HCT116 (cell line): ENCODE data around the gene CALHM2. TPM values are rescaled to one million over a fixed set of nuclear protein-coding genes. Genes with fewer than 3 reads are reported as not detected.

Experiments used
- ATAC-seq: fragments of 200-7000 bp; cut with Tn5 transposase; 2 replicates; pipeline ENCODE4 v1.9.1; 2020; ENCODE audit warnings: mild to moderate bottlenecking, moderate library complexity
- BruUV-seq: library from RNA; stranded (reverse); fragments of 400-500 nt; replicated peaks from 2 replicates; lab custom pipeline; 2021; lab: Mats Ljungman, UMichigan
- CTCF ChIA-PET: fragments of 300-600 bp; sonication (Branson Sonifier 250); formaldehyde crosslinking; loops from one replicate; lab custom pipeline; 2021; ENCODE audit warnings: antibody characterized with exemption; lab: Charles Lee
- POLR2A ChIA-PET: fragments of 300-600, 350-600 bp; sonication (Branson Sonifier 250); formaldehyde crosslinking; loops from one replicate; lab custom pipeline; 2021; ENCODE audit warnings: antibody characterized with exemption; lab: Charles Lee
- RAD21 ChIA-PET, 2 experiments: fragments of 300-600 bp; sonication (Branson Sonifier 250); formaldehyde crosslinking; loops; one replicate each; lab custom pipeline; 2023; ENCODE audit warnings: low total read pairs in 2 of 2; ENCODE audit not compliant: uncharacterized antibody in 2 of 2, unreplicated experiment in 2 of 2, low non-redundant PET in 1 of 2; lab: Charles Lee
- DNase-seq: peaks from one replicate; pipeline ENCODE4 v3.0.0-alpha.2; 2010; ENCODE audit warnings: low read depth, low spot score
- H2AFZ ChIP-seq: fragments of 200-600 bp; shearing (Covaris generic), sonication (generic); 2 replicates; pipeline ENCODE4 v1.6.1; 2017; ENCODE audit warnings: low read depth, mixed run types, mixed read lengths, antibody characterized with exemption, low read length; ENCODE audit not compliant: poor library complexity, severe bottlenecking
- H3K27ac ChIP-seq: 2 replicates; pipeline ENCODE4 v1.5.1; 2012; ENCODE audit warnings: low read depth, low read length
- H3K27me3 ChIP-seq: fragments of 200-600 bp; sonication (generic); 2 replicates; pipeline ENCODE4 v1.6.1; 2016; ENCODE audit warnings: mixed run types, low read length, mixed read lengths; ENCODE audit not compliant: insufficient read depth
- H3K36me3 ChIP-seq, 2 experiments: fragments of 200-500 bp in 1 of 2; fragments of 200-600 bp in 1 of 2; sonication (Bioruptor generic) in 1 of 2; sonication (generic) in 1 of 2; 2 replicates each; pipeline versions ENCODE4 v1.5.1 to v1.6.1; 2014 to 2016; ENCODE audit warnings: low read length in 2 of 2, inconsistent platforms in 1 of 2, mixed read lengths in 1 of 2, mixed run types in 1 of 2; ENCODE audit not compliant: insufficient read depth in 2 of 2, control insufficient read depth in 1 of 2
- H3K4me1 ChIP-seq, 2 experiments: fragments of 200-600 bp in 1 of 2; sonication (generic) in 1 of 2; 2 replicates each; pipeline versions ENCODE4 v1.5.1 to v1.6.1; 2012 to 2017; ENCODE audit warnings: low read length in 2 of 2, inconsistent platforms in 1 of 2, mild to moderate bottlenecking in 1 of 2, mixed read lengths in 1 of 2, mixed run types in 1 of 2, moderate library complexity in 1 of 2; ENCODE audit not compliant: insufficient read depth in 2 of 2, control insufficient read depth in 1 of 2
- H3K4me2 ChIP-seq: fragments of 200-600 bp; sonication (generic); 2 replicates; pipeline ENCODE4 v1.6.1; 2017; ENCODE audit warnings: mixed run types, low read length, mixed read lengths
- H3K4me3 ChIP-seq, 2 experiments: fragments of 200-600 bp in 1 of 2; sonication (generic) in 1 of 2; replicated peaks in 1 of 2; 2 replicates each; pipeline ENCODE4 v1.5.1; 2011 to 2016; ENCODE audit warnings: low read length in 2 of 2, control low read depth in 1 of 2, low read depth in 1 of 2, mild to moderate bottlenecking in 1 of 2, mixed read lengths in 1 of 2, mixed run types in 1 of 2
- H3K79me2 ChIP-seq: fragments of 200-600 bp; sonication (generic); 2 replicates; pipeline ENCODE4 v1.6.1; 2017; ENCODE audit warnings: mild to moderate bottlenecking, mixed run types, low read length, moderate library complexity, mixed read lengths; ENCODE audit not compliant: insufficient read depth
- H3K9ac ChIP-seq: fragments of 200-600 bp; sonication (generic); 2 replicates; pipeline ENCODE4 v1.6.1; 2016; ENCODE audit warnings: low read length, mixed read lengths
- H3K9me2 ChIP-seq: fragments of 200-600 bp; sonication (generic), shearing (Covaris generic); 2 replicates; pipeline ENCODE4 v1.6.1; 2017; ENCODE audit warnings: mixed run types, mild to moderate bottlenecking, moderate library complexity; ENCODE audit not compliant: insufficient read depth
- H3K9me3 ChIP-seq, 2 experiments: fragments of 200-500 bp in 1 of 2; fragments of 200-600 bp in 1 of 2; sonication (Bioruptor generic) in 1 of 2; sonication (generic) in 1 of 2; 2 replicates each; pipeline ENCODE4 v1.6.1; 2014 to 2017; ENCODE audit warnings: low read length in 2 of 2, mixed read lengths in 2 of 2, inconsistent platforms in 1 of 2, low read depth in 1 of 2, mild to moderate bottlenecking in 1 of 2, mixed run types in 1 of 2, moderate library complexity in 1 of 2; ENCODE audit not compliant: control insufficient read depth in 1 of 2, insufficient read depth in 1 of 2
- H4K20me1 ChIP-seq: fragments of 200-600 bp; sonication (generic), shearing (Covaris generic); 2 replicates; pipeline ENCODE4 v1.6.1; 2017; ENCODE audit warnings: mixed run types, mild to moderate bottlenecking, moderate library complexity; ENCODE audit not compliant: insufficient read depth
- FOSL1 ChIP-seq: IDR thresholded peaks from 2 replicates; pipeline ENCODE4 v1.6.1; 2012; ENCODE audit warnings: low read depth
- JUND ChIP-seq: IDR thresholded peaks from 2 replicates; pipeline ENCODE4 v1.6.1; 2012
- SP1 ChIP-seq: IDR thresholded peaks from 2 replicates; pipeline ENCODE4 v1.6.1; 2012; ENCODE audit warnings: low read depth
- TCF7L2 ChIP-seq: IDR thresholded peaks from 2 replicates; pipeline ENCODE4 v1.7.0; 2011; ENCODE audit warnings: borderline replicate concordance, inconsistent platforms; ENCODE audit not compliant: insufficient read depth, insufficient read length; ENCODE audit errors: extremely low read depth
- ZFX ChIP-seq: fragments of 450-650 bp; IDR thresholded peaks from 2 replicates; pipeline ENCODE4 v1.6.1; 2017
- intact Hi-C: fragments of 100-400 bp; cut with micrococcal nuclease; formaldehyde crosslinking; loops from 2 replicates; pipeline ENCODE4 v1.10.0; 2022
- total RNA-seq: library from RNA; stranded (reverse); gene quantifications from one replicate; pipeline ENCODE4 v1.2.1, GENCODE V29; 2021; ENCODE audit not compliant: unreplicated experiment

The CALHM2 gene
- total RNA-seq, 1 experiment from 2014 or later, result 46.1 TPM

GRCh38 chr10:103415581-103415980 is 36.6 kb downstream of the CALHM2 start:
- intact Hi-C loops, result no loop called here

GRCh38 chr10:103413564-103413963 is 38.6 kb downstream of the CALHM2 start:
- no peaks in the 10 kb centered on the region for H3K4me1 ChIP-seq
- no peak overlapping the region for H3K9ac ChIP-seq
- H4K20me1 ChIP-seq, result peaks cover 12% of the 10 kb centered on the region; the same call in 1 of the 2 replicates
- H3K27me3 ChIP-seq, result no peaks in the 10 kb centered on the region
- H3K9me2 ChIP-seq, result no peaks in the 10 kb centered on the region
- POLR2A ChIA-PET, result no interaction called here
- intact Hi-C loops, result no loop called here
- no peaks in the 10 kb centered on the region for H3K9me3 ChIP-seq
- H3K36me3 ChIP-seq, result peaks cover 80 to 88% of the 10 kb centered on the region in 2 experiments
- no TSS peak for BruUV-seq
- DNase-seq (no peak), ATAC-seq (no peak)
- H3K27ac ChIP-seq, result no peak overlapping the region
- RAD21 ChIA-PET, result no interaction called here
- H3K4me2 ChIP-seq, result no peak overlapping the region
- H2AFZ ChIP-seq, result no peak overlapping the region
- TF ChIP-seq TCF7L2 (no peak), ZFX (no peak)
- peaks cover 50% of the 10 kb centered on the region; the same call in 1 of the 2 replicates for H3K79me2 ChIP-seq
- H3K4me3 ChIP-seq, result no peak overlapping the region
- CTCF ChIA-PET, result no interaction called here

More at GRCh38 chr10:103415581-103415980, 36.6 kb downstream of the CALHM2 start:
- no TSS peak for BruUV-seq
- Histone ChIP-seq H4K20me1 (peaks cover 9% of the 10 kb centered on the region; the same call in 1 of the 2 replicates), H3K4me1 (no peaks in the 10 kb centered on the region), H3K4me2 (no peak overlapping the region), H3K9me3 (no peaks in the 10 kb centered on the region), H3K27ac (no peak overlapping the region), H3K36me3 (peaks cover 74 to 89% of the 10 kb centered on the region in 2 experiments), H3K79me2 (peaks cover 53% of the 10 kb centered on the region; the same call in 1 of the 2 replicates), H3K27me3 (no peaks in the 10 kb centered on the region), H3K4me3 (no peak overlapping the region), H3K9ac (no peak overlapping the region), H3K9me2 (no peaks in the 10 kb centered on the region), H2AFZ (no peak overlapping the region)
- ATAC-seq (no peak), DNase-seq (no peak)
- POLR2A ChIA-PET, result no interaction called here
- CTCF ChIA-PET, result interaction anchor here (1.6 to 2.3 kb wide), 4 partner anchors 8 to 177 kb away, joined by 5 to 9 read pairs (median 6); no protein-coding TSS in a partner anchor
- RAD21 ChIA-PET, result no interaction called here
- TF ChIP-seq SP1, result no peak
- no peak for TF ChIP-seq ZFX
- TF ChIP-seq FOSL1, result no peak
- no peak for TF ChIP-seq JUND
- TF ChIP-seq, all 23 proteins: peak for 0
